Endothelial cell of umbilical vein (primary cell): Measurements from ENCODE around the gene CENATAC. TPM values are rescaled to one million over a fixed set of nuclear protein-coding genes. Genes with fewer than 3 reads are reported as not detected.

Source experiments
- BruUV-seq: library from RNA; stranded (reverse); fragments of 400-500 nt; replicated peaks from 2 replicates; lab custom pipeline; 2021; lab: Mats Ljungman, UMichigan
- CTCF ChIA-PET: fragments of 300-600, 350-600 bp; sonication (Branson Sonifier 250); formaldehyde crosslinking; loops from one replicate; lab custom pipeline; 2021; ENCODE audit warnings: antibody characterized with exemption, inconsistent platforms; lab: Charles Lee
- POLR2A ChIA-PET: fragments of 300-600, 350-600 bp; sonication (Branson Sonifier 250); formaldehyde crosslinking; loops from one replicate; lab custom pipeline; 2021; ENCODE audit warnings: antibody characterized with exemption, inconsistent platforms; lab: Charles Lee
- DNase-seq: peaks from one replicate; pipeline ENCODE4 v3.0.0-alpha.2; 2011; ENCODE audit warnings: low read depth, low spot score
- FAIRE-seq: peaks from 2 replicates; lab custom pipeline; 2011; peaks lifted over from hg19 to GRCh38; lab: Jason Lieb, UNC
- H2AFZ ChIP-seq: 2 replicates; pipeline ENCODE4 v1.6.0; 2012; ENCODE audit warnings: low read depth, low read length, control low read depth, inconsistent platforms
- H3K27ac ChIP-seq: 2 replicates; pipeline ENCODE4 v1.5.1; 2011; ENCODE audit warnings: low read depth, mild to moderate bottlenecking, control low read depth, low read length, moderate library complexity; ENCODE audit not compliant: insufficient read depth
- H3K27me3 ChIP-seq, 2 experiments: 2 replicates each; pipeline versions ENCODE4 v1.6.0 to v1.6.1; 2011; ENCODE audit warnings: low read length in 2 of 2, mixed read lengths in 1 of 2; ENCODE audit not compliant: control insufficient read depth in 2 of 2, insufficient read depth in 2 of 2
- H3K36me3 ChIP-seq, 2 experiments: 2 replicates in 1 of 2; 3 replicates in 1 of 2; pipeline ENCODE4 v1.5.1; 2011; ENCODE audit warnings: low read length in 2 of 2, mild to moderate bottlenecking in 1 of 2, moderate library complexity in 1 of 2; ENCODE audit not compliant: control insufficient read depth in 2 of 2, insufficient read depth in 2 of 2; ENCODE audit errors: extremely low read depth in 1 of 2
- H3K4me1 ChIP-seq: 3 replicates; pipeline ENCODE4 v1.5.1; 2011; ENCODE audit warnings: mild to moderate bottlenecking, low read length; ENCODE audit not compliant: control insufficient read depth, insufficient read depth; ENCODE audit errors: extremely low read depth
- H3K4me2 ChIP-seq: 2 replicates; pipeline ENCODE4 v1.6.1; 2011; ENCODE audit warnings: low read length, control low read depth, mixed read lengths; ENCODE audit not compliant: insufficient read depth
- H3K4me3 ChIP-seq, 3 experiments: fragments of 200-600 bp in 1 of 3; sonication (generic), shearing (Covaris generic) in 1 of 3; replicated peaks in 1 of 3; 2 replicates each; pipeline ENCODE4 v1.5.1; 2011 to 2016; ENCODE audit warnings: control low read depth in 3 of 3, low read length in 3 of 3, mild to moderate bottlenecking in 2 of 3, inconsistent platforms in 1 of 3, low read depth in 1 of 3, moderate library complexity in 1 of 3; ENCODE audit not compliant: insufficient read depth in 1 of 3
- H3K79me2 ChIP-seq: 2 replicates; pipeline ENCODE4 v1.6.0; 2012; ENCODE audit warnings: low read length, inconsistent platforms; ENCODE audit not compliant: control insufficient read depth, insufficient read depth
- H3K9ac ChIP-seq: replicated peaks from 2 replicates; pipeline ENCODE3; 2011; ENCODE audit warnings: low read length, control low read depth; ENCODE audit not compliant: insufficient read depth; ENCODE audit errors: extremely low read depth
- H3K9me1 ChIP-seq: replicated peaks from 3 replicates; pipeline ENCODE4 v1.6.0; 2011; ENCODE audit warnings: mild to moderate bottlenecking, low read length; ENCODE audit not compliant: control insufficient read depth, insufficient read depth; ENCODE audit errors: extremely low read depth
- H3K9me3 ChIP-seq: replicated peaks from 2 replicates; pipeline ENCODE4 v1.5.1; 2012; ENCODE audit warnings: low read length, inconsistent platforms; ENCODE audit not compliant: control insufficient read depth, insufficient read depth
- H4K20me1 ChIP-seq: replicated peaks from 2 replicates; pipeline ENCODE3; 2011; ENCODE audit warnings: mild to moderate bottlenecking, low read length; ENCODE audit not compliant: control insufficient read depth, insufficient read depth; ENCODE audit errors: extremely low read depth
- EZH2 ChIP-seq: IDR thresholded peaks from 2 replicates; pipeline ENCODE4 v1.6.1; 2012; ENCODE audit warnings: borderline replicate concordance, low read depth, mild to moderate bottlenecking, moderate library complexity, low read length, inconsistent platforms; ENCODE audit not compliant: severe bottlenecking
- FOS ChIP-seq: IDR thresholded peaks from 2 replicates; pipeline ENCODE4 v1.6.1; 2011; ENCODE audit warnings: mild to moderate bottlenecking, low read length, moderate library complexity, borderline replicate concordance; ENCODE audit not compliant: insufficient read depth
- GATA2 ChIP-seq: IDR thresholded peaks from 2 replicates; pipeline ENCODE4 v1.7.0; 2011; ENCODE audit warnings: low read depth, mild to moderate bottlenecking, moderate library complexity, mixed read lengths, low read length; ENCODE audit not compliant: insufficient read length, insufficient read depth
- JUN ChIP-seq: IDR thresholded peaks from 2 replicates; pipeline ENCODE4 v1.6.1; 2011; ENCODE audit warnings: borderline replicate concordance, low read depth; ENCODE audit not compliant: insufficient read length, insufficient read depth
- MYC ChIP-seq: IDR thresholded peaks from one replicate; pipeline ENCODE4 v1.6.1; 2011; ENCODE audit warnings: mild to moderate bottlenecking, low read depth, low read length
- POLR2A ChIP-seq: IDR thresholded peaks from 2 replicates; pipeline ENCODE4 v1.6.1; 2012; ENCODE audit warnings: low read depth, mild to moderate bottlenecking, control low read depth, low read length
- POLR2AphosphoS5 ChIP-seq: IDR thresholded peaks from 2 replicates; pipeline ENCODE4 v1.6.1; 2012; ENCODE audit warnings: low read depth, mild to moderate bottlenecking, control low read depth, low read length, moderate library complexity; ENCODE audit not compliant: insufficient read depth
- dilution Hi-C: fragments of 300-500 bp; cut with MboI; formaldehyde crosslinking; loops from one replicate; pipeline ENCODE4 v1.15.0; 2019; ENCODE audit warnings: low sequenced_read_pairs; ENCODE audit not compliant: extremely low pct_ligation_motif_present
- intact Hi-C: fragments of 100-400 bp; cut with micrococcal nuclease; formaldehyde crosslinking; loops from one replicate; pipeline ENCODE4 v1.10.0; 2022
- polyA plus RNA-seq, 4 experiments: library from polyadenylated mRNA; depleted of rRNA in 3 of 4; stranded (reverse) in 3 of 4; unstranded in 1 of 4; fragments of >200 nt; gene quantifications; 2 replicates each; pipeline versions ENCODE4 v1.2.1 to v1.2.3, GENCODE V29; 2011 to 2012; ENCODE audit warnings: missing spikeins in 1 of 4
- total RNA-seq: library from RNA; stranded (reverse); gene quantifications from 2 replicates; pipeline ENCODE4 v1.2.3, GENCODE V29; 2021
- TF ChIP-seq, protein P1 (sequence below): IDR thresholded peaks from 2 replicates; pipeline ENCODE4 v1.6.1; 2011; ENCODE audit not compliant: insufficient read depth, insufficient read length
- TF ChIP-seq, protein P2 (sequence below), 2 donors: IDR thresholded peaks; 1 replicate in 1 of 2; 2 replicates in 1 of 2; pipeline ENCODE4 v1.5.1; 2011; ENCODE audit warnings: low read length in 2 of 2, mild to moderate bottlenecking in 2 of 2, moderate library complexity in 2 of 2, control low read depth in 1 of 2, inconsistent platforms in 1 of 2, low read depth in 1 of 2; ENCODE audit not compliant: insufficient read depth in 1 of 2; ENCODE audit errors: extremely low read depth in 1 of 2

Gene CENATAC
- total and polyA plus RNA-seq, 2 donors (not counting 3 experiments of a cell fraction or from before 2014, with no cell fraction given), result 14.2 to 41.8 TPM

DNA sequence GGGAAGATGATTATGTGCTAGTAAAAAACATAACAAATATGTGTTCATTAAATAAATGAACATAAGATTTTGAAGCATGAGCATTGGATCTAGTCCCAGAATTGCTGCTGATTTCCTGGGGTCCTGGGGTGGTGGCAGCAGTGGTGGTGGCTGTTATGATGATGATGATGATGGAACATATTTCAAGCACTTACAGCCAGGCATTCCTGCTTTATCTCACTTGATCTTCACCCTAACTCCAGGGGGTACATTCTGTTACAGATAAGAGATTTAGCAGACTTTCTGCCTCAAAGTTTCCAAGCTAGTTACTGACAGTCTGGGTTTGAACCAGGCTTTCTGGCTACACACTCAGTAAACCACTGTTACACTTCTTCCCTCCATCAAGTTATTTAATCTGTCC lies 25.8 kb downstream of the CENATAC start:
- intact Hi-C loops (no loop called here), dilution Hi-C loops (no loop called here)
- peaks cover 16% of the 10 kb centered on the region for H3K79me2 ChIP-seq
- H4K20me1 ChIP-seq, result no peaks in the 10 kb centered on the region
- no peak for FAIRE-seq
- DNase-seq, result no peak
- TF ChIP-seq, protein P1, sequence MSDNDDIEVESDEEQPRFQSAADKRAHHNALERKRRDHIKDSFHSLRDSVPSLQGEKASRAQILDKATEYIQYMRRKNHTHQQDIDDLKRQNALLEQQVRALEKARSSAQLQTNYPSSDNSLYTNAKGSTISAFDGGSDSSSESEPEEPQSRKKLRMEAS, result no peak
- TF ChIP-seq FOS (no peak), GATA2 (no peak), EZH2 (no peak), POLR2AphosphoS5 (no peak), MYC (no peak), POLR2A (no peak), JUN (no peak)
- TF ChIP-seq, protein P2, sequence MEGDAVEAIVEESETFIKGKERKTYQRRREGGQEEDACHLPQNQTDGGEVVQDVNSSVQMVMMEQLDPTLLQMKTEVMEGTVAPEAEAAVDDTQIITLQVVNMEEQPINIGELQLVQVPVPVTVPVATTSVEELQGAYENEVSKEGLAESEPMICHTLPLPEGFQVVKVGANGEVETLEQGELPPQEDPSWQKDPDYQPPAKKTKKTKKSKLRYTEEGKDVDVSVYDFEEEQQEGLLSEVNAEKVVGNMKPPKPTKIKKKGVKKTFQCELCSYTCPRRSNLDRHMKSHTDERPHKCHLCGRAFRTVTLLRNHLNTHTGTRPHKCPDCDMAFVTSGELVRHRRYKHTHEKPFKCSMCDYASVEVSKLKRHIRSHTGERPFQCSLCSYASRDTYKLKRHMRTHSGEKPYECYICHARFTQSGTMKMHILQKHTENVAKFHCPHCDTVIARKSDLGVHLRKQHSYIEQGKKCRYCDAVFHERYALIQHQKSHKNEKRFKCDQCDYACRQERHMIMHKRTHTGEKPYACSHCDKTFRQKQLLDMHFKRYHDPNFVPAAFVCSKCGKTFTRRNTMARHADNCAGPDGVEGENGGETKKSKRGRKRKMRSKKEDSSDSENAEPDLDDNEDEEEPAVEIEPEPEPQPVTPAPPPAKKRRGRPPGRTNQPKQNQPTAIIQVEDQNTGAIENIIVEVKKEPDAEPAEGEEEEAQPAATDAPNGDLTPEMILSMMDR (IDR thresholded peaks at IDR 0.05; ENCODE audit: extremely low read depth in 1 of 2, insufficient read depth in 1 of 2, low read depth in 1 of 2, low read length in 2 of 2), result no peak
- H3K36me3 ChIP-seq, result peaks cover 6 to 19% of the 10 kb centered on the region in 2 experiments
- ChIA-PET POLR2A (no interaction called here), CTCF (interaction anchor here (1.1 kb wide), 1 partner anchor 26 kb away, joined by 3 read pairs; no protein-coding TSS in a partner anchor)
- H3K9me1 ChIP-seq, result no peaks in the 10 kb centered on the region
- no peak overlapping the region for H3K4me2 ChIP-seq
- H3K9me3 ChIP-seq, result no peaks in the 10 kb centered on the region
- no peak overlapping the region for H2AFZ ChIP-seq
- H3K4me3 ChIP-seq, result no peak overlapping the region
- BruUV-seq, result no TSS peak
- no peaks in the 10 kb centered on the region for H3K27me3 ChIP-seq
- peaks cover 19% of the 10 kb centered on the region for H3K4me1 ChIP-seq
- no peak overlapping the region for H3K9ac ChIP-seq
- H3K27ac ChIP-seq, result no peak overlapping the region
